Natural killer cell treated with Interleukin-12 subunit alpha and Interleukin-12 subunit beta and Interleukin-15 and Interleukin-18, amount 100 ng/mL, for 72 hours (primary cell): ENCODE results near the gene ZNF280D. TPM values are rescaled to one million over a fixed set of nuclear protein-coding genes. Genes with fewer than 3 reads are reported as not detected.
A peak's percentile ranks its signal among the peaks of the same experiment; 100 is the strongest.

Source experiments
- ATAC-seq, 2 donors: fragments of 150-1000 bp; cut with Tn5 transposase in 1 of 2; sonication (Bioruptor Pico), chemical (Tn5 transposase) in 1 of 2; 2 replicates each; pipeline ENCODE4 v1.10.0; 2021
- DNase-seq: peaks from one replicate; pipeline ENCODE4 v3.0.0; 2022; ENCODE audit warnings: low spot score
- H3K27ac Mint-ChIP-seq, 2 donors: 1 replicate in 1 of 2; 2 replicates in 1 of 2; pipeline ENCODE4 v1.8.0; 2022; ENCODE audit warnings: mixed read lengths in 2 of 2, mild to moderate bottlenecking in 1 of 2, moderate library complexity in 1 of 2
- H3K27me3 Mint-ChIP-seq, 2 donors: 1 replicate in 1 of 2; 2 replicates in 1 of 2; pipeline ENCODE4 v1.8.0; 2022; ENCODE audit warnings: mixed read lengths in 2 of 2
- H3K36me3 Mint-ChIP-seq: one replicate; pipeline ENCODE4 v1.8.0; 2022; ENCODE audit warnings: mixed read lengths
- H3K4me1 Mint-ChIP-seq, 2 donors: 1 replicate in 1 of 2; 2 replicates in 1 of 2; pipeline ENCODE4 v1.8.0; 2022; ENCODE audit warnings: low read depth in 2 of 2, mixed read lengths in 2 of 2, mild to moderate bottlenecking in 1 of 2
- H3K4me3 Mint-ChIP-seq: one replicate; pipeline ENCODE4 v1.8.0; 2022; ENCODE audit warnings: mixed read lengths
- H3K9me3 Mint-ChIP-seq: 2 replicates; pipeline ENCODE4 v1.8.0; 2022; ENCODE audit warnings: mixed read lengths
- total RNA-seq, 2 donors: library from RNA; stranded (reverse); gene quantifications; one replicate each; pipeline ENCODE4 v1.2.3, GENCODE V29; 2022

ZNF280D gene
- total RNA-seq, 2 donors from 2014 or later, result 24.4 to 25.0 TPM

GRCh38 chr15:56619887-56620286, 113.4 kb downstream of the ZNF280D start:
- peaks cover 0 to 7% of the 10 kb centered on the region in 2 donors for H3K27me3 Mint-ChIP-seq

GRCh38 chr15:56617628-56618027, 115.7 kb downstream of the ZNF280D start:
- Mint-ChIP-seq H3K36me3 (no peaks in the 10 kb centered on the region), H3K9me3 (peaks cover 3% of the 10 kb centered on the region), H3K4me3 (no peak overlapping the region), H3K27me3 (peaks cover 12% of the 10 kb centered on the region in 2 donors), H3K4me1 (no peaks in the 10 kb centered on the region), H3K27ac (no peak overlapping the region)
- ATAC-seq, result no peak
- no peak for DNase-seq

More at GRCh38 chr15:56619887-56620286, 113.4 kb downstream of the ZNF280D start:
- Mint-ChIP-seq H3K4me1 (no peaks in the 10 kb centered on the region), H3K36me3 (no peaks in the 10 kb centered on the region), H3K9me3 (peaks cover 3% of the 10 kb centered on the region), H3K4me3 (no peak overlapping the region), H3K27ac (no peak overlapping the region)
- DNase-seq (no peak), ATAC-seq (no peak)

- no peak overlapping the region for H3K4me3 Mint-ChIP-seq
- peaks cover 3% of the 10 kb centered on the region for H3K9me3 Mint-ChIP-seq
- ATAC-seq (no peak), DNase-seq (no peak)
- no peak overlapping the region for H3K27ac Mint-ChIP-seq
- H3K36me3 Mint-ChIP-seq, result no peaks in the 10 kb centered on the region
- no peaks in the 10 kb centered on the region for H3K4me1 Mint-ChIP-seq
- H3K27me3 Mint-ChIP-seq, result peaks cover 12% of the 10 kb centered on the region in 2 donors
Measured at GRCh38 chr15:56616551-56616950, 116.8 kb downstream of the ZNF280D start.

- Mint-ChIP-seq H3K4me3 (no peak overlapping the region), H3K4me1 (no peaks in the 10 kb centered on the region), H3K36me3 (no peaks in the 10 kb centered on the region), H3K27me3 (peaks cover 7 to 12% of the 10 kb centered on the region in 2 donors), H3K9me3 (no peaks in the 10 kb centered on the region), H3K27ac (no peak overlapping the region)
- DNase-seq, result no peak
- ATAC-seq, result no peak
Measured at GRCh38 chr15:56613811-56614210, 119.5 kb downstream of the ZNF280D start.

- no peak for ATAC-seq
- H3K4me3 Mint-ChIP-seq, result no peak overlapping the region
- no peak for DNase-seq
- no peaks in the 10 kb centered on the region for H3K9me3 Mint-ChIP-seq
- peaks cover 11 to 13% of the 10 kb centered on the region in 2 donors for H3K4me1 Mint-ChIP-seq
- peaks cover 7 to 21% of the 10 kb centered on the region in 2 donors for H3K27me3 Mint-ChIP-seq
- H3K36me3 Mint-ChIP-seq, result peaks cover 10% of the 10 kb centered on the region
- no peak overlapping the region for H3K27ac Mint-ChIP-seq
Measured at GRCh38 chr15:56608993-56609392, 124.3 kb downstream of the ZNF280D start.

- ATAC-seq (peak; percentile 75 to 79), DNase-seq (no peak)
- peaks cover 10% of the 10 kb centered on the region for H3K36me3 Mint-ChIP-seq
- H3K4me3 Mint-ChIP-seq, result no peak overlapping the region
- H3K4me1 Mint-ChIP-seq, result peaks cover 11 to 13% of the 10 kb centered on the region in 2 donors
- H3K27me3 Mint-ChIP-seq, result peaks cover 4 to 14% of the 10 kb centered on the region in 2 donors
- H3K27ac Mint-ChIP-seq, result no peak overlapping the region
- H3K9me3 Mint-ChIP-seq, result no peaks in the 10 kb centered on the region
Measured at GRCh38 chr15:56608140-56608778, 125.0 kb downstream of the ZNF280D start.

GRCh38 chr15:56602253-56602652, 131.1 kb downstream of the ZNF280D start:
- Mint-ChIP-seq H3K27me3 (peaks cover 4 to 20% of the 10 kb centered on the region in 2 donors), H3K9me3 (peaks cover 5% of the 10 kb centered on the region), H3K27ac (no peak overlapping the region), H3K4me1 (no peaks in the 10 kb centered on the region), H3K36me3 (peaks cover 16% of the 10 kb centered on the region), H3K4me3 (no peak overlapping the region)
- ATAC-seq (no peak), DNase-seq (no peak)

- Mint-ChIP-seq H3K4me1 (no peaks in the 10 kb centered on the region), H3K27me3 (peaks cover 5 to 24% of the 10 kb centered on the region in 2 donors), H3K36me3 (peaks cover 12% of the 10 kb centered on the region), H3K4me3 (no peak overlapping the region), H3K9me3 (peaks cover 5% of the 10 kb centered on the region), H3K27ac (no peak overlapping the region)
- ATAC-seq, result no peak
- DNase-seq, result no peak
Measured at GRCh38 chr15:56600380-56600779, 132.9 kb downstream of the ZNF280D start.

GRCh38 chr15:56598991-56599390, 134.3 kb downstream of the ZNF280D start:
- DNase-seq, result no peak
- Mint-ChIP-seq H3K27me3 (peaks cover 12 to 37% of the 10 kb centered on the region in 2 donors), H3K4me1 (no peaks in the 10 kb centered on the region), H3K27ac (no peak overlapping the region), H3K4me3 (no peak overlapping the region), H3K9me3 (peaks cover 5% of the 10 kb centered on the region), H3K36me3 (peaks cover 7% of the 10 kb centered on the region)
- ATAC-seq, result no peak

GRCh38 chr15:56587686-56588085, 145.6 kb downstream of the ZNF280D start:
- H3K27me3 Mint-ChIP-seq, result peaks cover 0 to 14% of the 10 kb centered on the region in 2 donors
- ATAC-seq (no peak), DNase-seq (no peak)
- no peaks in the 10 kb centered on the region for H3K4me1 Mint-ChIP-seq
- H3K9me3 Mint-ChIP-seq, result peaks cover 18% of the 10 kb centered on the region
- H3K27ac Mint-ChIP-seq, result no peak overlapping the region
- no peak overlapping the region for H3K4me3 Mint-ChIP-seq
- peaks cover 26% of the 10 kb centered on the region for H3K36me3 Mint-ChIP-seq

GRCh38 chr15:56586206-56586605, 147.1 kb downstream of the ZNF280D start:
- no peak overlapping the region for H3K4me3 Mint-ChIP-seq
- DNase-seq, result no peak
- peaks cover 26% of the 10 kb centered on the region for H3K36me3 Mint-ChIP-seq
- peaks cover 18% of the 10 kb centered on the region for H3K9me3 Mint-ChIP-seq
- H3K4me1 Mint-ChIP-seq, result no peaks in the 10 kb centered on the region
- H3K27ac Mint-ChIP-seq, result no peak overlapping the region
- no peak for ATAC-seq
- H3K27me3 Mint-ChIP-seq, result peaks cover 0 to 14% of the 10 kb centered on the region in 2 donors

- no peak for ATAC-seq
- peaks cover 13% of the 10 kb centered on the region for H3K9me3 Mint-ChIP-seq
- no peaks in the 10 kb centered on the region for H3K4me1 Mint-ChIP-seq
- H3K27ac Mint-ChIP-seq, result no peak overlapping the region
- no peak overlapping the region for H3K4me3 Mint-ChIP-seq
- peaks cover 19% of the 10 kb centered on the region for H3K36me3 Mint-ChIP-seq
- no peak for DNase-seq
- peaks cover 0 to 8% of the 10 kb centered on the region in 2 donors for H3K27me3 Mint-ChIP-seq
Measured at GRCh38 chr15:56582785-56583184, 150.5 kb downstream of the ZNF280D start.
